HEK293 (cell line): Measurements from ENCODE around the gene PRKAG2.

Experiments
- CTCF ChIA-PET: fragments of 350-600 bp; formaldehyde crosslinking; extraction: SDS; loops from one replicate; lab custom pipeline; 2021; ENCODE audit warnings: antibody characterized with exemption; lab: Yijun Ruan, JAX
- POLR2A ChIA-PET: fragments of 300-600 bp; formaldehyde crosslinking; extraction: SDS; loops from one replicate; lab custom pipeline; 2020; ENCODE audit warnings: antibody characterized with exemption, inconsistent platforms; lab: Yijun Ruan, JAX
- H3K27ac ChIP-seq: fragments of 200-500 bp; sonication (Bioruptor generic); 2 replicates; pipeline ENCODE4 v1.5.1; 2014; ENCODE audit warnings: low read depth, low read length, control low read depth, inconsistent platforms; ENCODE audit errors: extremely low read depth
- H3K36me3 ChIP-seq, 2 experiments: fragments of 200-500 bp in 1 of 2; sonication (Bioruptor generic) in 1 of 2; 1 replicate in 1 of 2; 2 replicates in 1 of 2; pipeline ENCODE4 v1.5.1; 2014 to 2017; ENCODE audit warnings: inconsistent platforms in 2 of 2, low read length in 2 of 2; ENCODE audit not compliant: control insufficient read depth in 2 of 2, insufficient read depth in 1 of 2
- H3K4me1 ChIP-seq: fragments of 200-500 bp; sonication (Bioruptor generic); 2 replicates; pipeline ENCODE4 v1.5.1; 2014; ENCODE audit warnings: mild to moderate bottlenecking, low read length, inconsistent platforms; ENCODE audit not compliant: control insufficient read depth, insufficient read depth
- H3K4me3 ChIP-seq: 2 replicates; pipeline ENCODE4 v1.5.1; 2011; ENCODE audit warnings: low read depth, mild to moderate bottlenecking, control low read depth, low read length, moderate library complexity
- H3K9me3 ChIP-seq: fragments of 200-500 bp; sonication (Bioruptor generic); 2 replicates; pipeline ENCODE4 v1.5.1; 2014; ENCODE audit warnings: low read depth, low read length, inconsistent platforms; ENCODE audit not compliant: control insufficient read depth, insufficient read depth
- EGR2 ChIP-seq: fragments of 450-650 bp; formaldehyde crosslinking; IDR thresholded peaks from 2 replicates; pipeline ENCODE4 v1.5.1; 2016; ENCODE audit warnings: low read depth, missing biosample characterization, missing genetic modification characterization
- OSR2 ChIP-seq: fragments of 450-650 bp; formaldehyde crosslinking; IDR thresholded peaks from 2 replicates; pipeline ENCODE4 v1.5.1; 2016; ENCODE audit warnings: missing biosample characterization, missing genetic modification characterization
- REPIN1 ChIP-seq: fragments of 450-650 bp; formaldehyde crosslinking; IDR thresholded peaks from 2 replicates; pipeline ENCODE4 v1.5.1; 2017; ENCODE audit warnings: missing biosample characterization, missing genetic modification characterization, low read depth
- WT1 ChIP-seq: fragments of 450-650 bp; formaldehyde crosslinking; IDR thresholded peaks from 2 replicates; pipeline ENCODE4 v1.5.1; 2016; ENCODE audit warnings: missing biosample characterization, missing genetic modification characterization
- ZBTB1 ChIP-seq: fragments of 450-650 bp; formaldehyde crosslinking; IDR thresholded peaks from 2 replicates; pipeline ENCODE4 v1.5.1; 2016; ENCODE audit warnings: missing biosample characterization, missing genetic modification characterization
- ZBTB17 ChIP-seq: fragments of 450-650 bp; formaldehyde crosslinking; IDR thresholded peaks from 2 replicates; pipeline ENCODE4 v1.5.1; 2016; ENCODE audit warnings: missing biosample characterization, missing genetic modification characterization
- ZBTB8A ChIP-seq: fragments of 450-650 bp; formaldehyde crosslinking; IDR thresholded peaks from 2 replicates; pipeline ENCODE4 v1.5.1; 2016; ENCODE audit warnings: missing biosample characterization, missing genetic modification characterization
- ZFHX2 ChIP-seq: fragments of 450-650 bp; formaldehyde crosslinking; conservative IDR thresholded peaks from 2 replicates; pipeline ENCODE4 v1.5.1; 2016; ENCODE audit warnings: missing biosample characterization, missing genetic modification characterization
- ZIC2 ChIP-seq: fragments of 450-650 bp; formaldehyde crosslinking; IDR thresholded peaks from 2 replicates; pipeline ENCODE4 v1.5.1; 2016; ENCODE audit warnings: missing biosample characterization, missing genetic modification characterization
- ZNF16 ChIP-seq: fragments of 450-650 bp; formaldehyde crosslinking; IDR thresholded peaks from 2 replicates; pipeline ENCODE4 v1.5.1; 2016; ENCODE audit warnings: low read depth, missing biosample characterization, missing genetic modification characterization
- ZNF184 ChIP-seq: fragments of 450-650 bp; IDR thresholded peaks from 2 replicates; pipeline ENCODE4 v1.5.1; 2018; ENCODE audit warnings: missing biosample characterization, mild to moderate bottlenecking, missing genetic modification characterization
- ZNF202 ChIP-seq: fragments of 450-650 bp; formaldehyde crosslinking; IDR thresholded peaks from 2 replicates; pipeline ENCODE4 v1.5.1; 2016; ENCODE audit warnings: missing biosample characterization, missing genetic modification characterization, borderline replicate concordance
- ZNF274 ChIP-seq, 2 experiments: fragments of 200-500 bp in 1 of 2; fragments of 450-650 bp in 1 of 2; sonication (Bioruptor generic) in 1 of 2; formaldehyde crosslinking in 1 of 2; IDR thresholded peaks; 2 replicates each; pipeline versions ENCODE4 v1.5.1 to v1.6.1; 2014 to 2016; ENCODE audit warnings: borderline replicate concordance in 1 of 2, inconsistent platforms in 1 of 2, low read length in 1 of 2, missing biosample characterization in 1 of 2, missing genetic modification characterization in 1 of 2
- ZNF510 ChIP-seq: fragments of 450-650 bp; formaldehyde crosslinking; IDR thresholded peaks from 2 replicates; pipeline ENCODE4 v1.5.1; 2018; ENCODE audit warnings: mild to moderate bottlenecking, missing genetic modification characterization, missing biosample characterization; ENCODE audit not compliant: insufficient replicate concordance
- ZNF600 ChIP-seq: fragments of 450-650 bp; formaldehyde crosslinking; IDR thresholded peaks from 2 replicates; pipeline ENCODE4 v1.5.1; 2016; ENCODE audit warnings: missing biosample characterization, missing genetic modification characterization
- ZNF658 ChIP-seq: fragments of 450-650 bp; formaldehyde crosslinking; IDR thresholded peaks from 2 replicates; pipeline ENCODE4; 2016; ENCODE audit warnings: missing biosample characterization, missing genetic modification characterization
- ZNF785 ChIP-seq: fragments of 450-650 bp; formaldehyde crosslinking; IDR thresholded peaks from 2 replicates; pipeline ENCODE4 v1.5.1; 2016; ENCODE audit warnings: missing biosample characterization, missing genetic modification characterization
- ZNF830 ChIP-seq: fragments of 450-650 bp; IDR thresholded peaks from 2 replicates; pipeline ENCODE4 v1.5.0; 2018; ENCODE audit warnings: missing biosample characterization, missing genetic modification characterization, low read depth, mild to moderate bottlenecking, moderate library complexity
- TF ChIP-seq, protein P1 (sequence below): fragments of 450-650 bp; formaldehyde crosslinking; IDR thresholded peaks from 2 replicates; pipeline ENCODE4 v1.5.1; 2017; ENCODE audit warnings: missing biosample characterization, missing genetic modification characterization
- TF ChIP-seq, protein P2 (sequence below): fragments of 450-650 bp; formaldehyde crosslinking; IDR thresholded peaks from 2 replicates; pipeline ENCODE4 v1.5.1; 2016; ENCODE audit warnings: missing biosample characterization, missing genetic modification characterization
- TF ChIP-seq, protein P3 (sequence below): fragments of 450-650 bp; formaldehyde crosslinking; IDR thresholded peaks from 2 replicates; pipeline ENCODE4 v1.5.1; 2017; ENCODE audit warnings: missing biosample characterization, missing genetic modification characterization
- TF ChIP-seq, protein P4 (sequence below): fragments of 450-650 bp; formaldehyde crosslinking; IDR thresholded peaks from 2 replicates; pipeline ENCODE4 v1.5.1; 2016; ENCODE audit warnings: missing biosample characterization, missing genetic modification characterization
- TF ChIP-seq, protein P5 (sequence below): fragments of 450-650 bp; formaldehyde crosslinking; IDR thresholded peaks from 2 replicates; pipeline ENCODE4 v1.5.1; 2016; ENCODE audit warnings: missing biosample characterization, missing genetic modification characterization

Gene PRKAG2

DNA sequence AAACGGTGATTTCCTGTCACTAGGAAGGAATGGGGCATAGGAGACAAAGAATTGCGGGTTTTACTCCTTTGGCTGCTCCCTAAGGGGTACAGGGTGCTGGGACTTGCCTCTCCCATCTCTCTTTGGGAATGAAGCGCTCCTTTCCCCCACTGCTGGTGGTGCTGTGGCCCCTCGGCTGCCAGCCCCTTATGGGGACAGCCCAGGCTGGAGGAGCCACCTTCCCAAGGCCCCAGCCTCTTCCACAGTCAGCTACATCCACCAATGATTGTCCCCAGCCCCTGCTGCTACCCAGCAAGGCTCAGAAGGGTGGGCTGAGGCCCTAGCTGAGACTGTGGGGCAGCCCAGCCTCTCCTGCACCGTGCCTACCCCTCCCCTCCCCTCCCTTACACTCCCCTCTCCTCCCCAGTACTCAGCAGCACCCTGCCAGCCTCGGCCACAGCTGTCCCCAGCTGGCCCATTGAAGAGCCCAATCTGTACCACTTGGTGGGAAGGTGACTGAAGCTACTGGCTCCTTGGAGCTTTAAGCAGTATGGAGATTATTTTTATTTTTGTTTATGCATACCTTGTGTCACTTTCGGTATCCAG lies 19.0 kb downstream of the PRKAG2 start:
- no peaks in the 10 kb centered on the region for H3K4me1 ChIP-seq
- no peaks in the 10 kb centered on the region for H3K36me3 ChIP-seq
- H3K9me3 ChIP-seq = no peaks in the 10 kb centered on the region
- CTCF ChIA-PET = interaction anchor here (1.0 to 1.4 kb wide), 2 partner anchors 11 to 75 kb away, joined by 4 read pairs; no protein-coding TSS in a partner anchor
- no peak overlapping the region for H3K4me3 ChIP-seq
- TF ChIP-seq ZNF16 (tag by site-specific recombination) (no peak), ZNF600 (tag by site-specific recombination) (no peak), ZIC2 (tag by site-specific recombination) (0 out of 2 replicates have a peak, but pooled peaks have one; percentile 16), ZNF274 (IDR thresholded peaks at IDR 0.05; ENCODE audit: low read length) (no peak), ZNF274 (tag by site-specific recombination; IDR thresholded peaks at IDR 0.05; ENCODE audit: borderline replicate concordance) (no peak), ZNF658 (tag by site-specific recombination) (no peak), ZNF830 (tag by site-specific recombination) (no peak), WT1 (no peak)
- TF ChIP-seq, protein P1, sequence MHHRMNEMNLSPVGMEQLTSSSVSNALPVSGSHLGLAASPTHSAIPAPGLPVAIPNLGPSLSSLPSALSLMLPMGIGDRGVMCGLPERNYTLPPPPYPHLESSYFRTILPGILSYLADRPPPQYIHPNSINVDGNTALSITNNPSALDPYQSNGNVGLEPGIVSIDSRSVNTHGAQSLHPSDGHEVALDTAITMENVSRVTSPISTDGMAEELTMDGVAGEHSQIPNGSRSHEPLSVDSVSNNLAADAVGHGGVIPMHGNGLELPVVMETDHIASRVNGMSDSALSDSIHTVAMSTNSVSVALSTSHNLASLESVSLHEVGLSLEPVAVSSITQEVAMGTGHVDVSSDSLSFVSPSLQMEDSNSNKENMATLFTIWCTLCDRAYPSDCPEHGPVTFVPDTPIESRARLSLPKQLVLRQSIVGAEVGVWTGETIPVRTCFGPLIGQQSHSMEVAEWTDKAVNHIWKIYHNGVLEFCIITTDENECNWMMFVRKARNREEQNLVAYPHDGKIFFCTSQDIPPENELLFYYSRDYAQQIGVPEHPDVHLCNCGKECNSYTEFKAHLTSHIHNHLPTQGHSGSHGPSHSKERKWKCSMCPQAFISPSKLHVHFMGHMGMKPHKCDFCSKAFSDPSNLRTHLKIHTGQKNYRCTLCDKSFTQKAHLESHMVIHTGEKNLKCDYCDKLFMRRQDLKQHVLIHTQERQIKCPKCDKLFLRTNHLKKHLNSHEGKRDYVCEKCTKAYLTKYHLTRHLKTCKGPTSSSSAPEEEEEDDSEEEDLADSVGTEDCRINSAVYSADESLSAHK (tag by site-specific recombination) = no peak
- TF ChIP-seq, protein P2, sequence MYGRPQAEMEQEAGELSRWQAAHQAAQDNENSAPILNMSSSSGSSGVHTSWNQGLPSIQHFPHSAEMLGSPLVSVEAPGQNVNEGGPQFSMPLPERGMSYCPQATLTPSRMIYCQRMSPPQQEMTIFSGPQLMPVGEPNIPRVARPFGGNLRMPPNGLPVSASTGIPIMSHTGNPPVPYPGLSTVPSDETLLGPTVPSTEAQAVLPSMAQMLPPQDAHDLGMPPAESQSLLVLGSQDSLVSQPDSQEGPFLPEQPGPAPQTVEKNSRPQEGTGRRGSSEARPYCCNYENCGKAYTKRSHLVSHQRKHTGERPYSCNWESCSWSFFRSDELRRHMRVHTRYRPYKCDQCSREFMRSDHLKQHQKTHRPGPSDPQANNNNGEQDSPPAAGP = 0 out of 2 replicates have a peak, but pooled peaks have one; percentile 18
- TF ChIP-seq, protein P3, sequence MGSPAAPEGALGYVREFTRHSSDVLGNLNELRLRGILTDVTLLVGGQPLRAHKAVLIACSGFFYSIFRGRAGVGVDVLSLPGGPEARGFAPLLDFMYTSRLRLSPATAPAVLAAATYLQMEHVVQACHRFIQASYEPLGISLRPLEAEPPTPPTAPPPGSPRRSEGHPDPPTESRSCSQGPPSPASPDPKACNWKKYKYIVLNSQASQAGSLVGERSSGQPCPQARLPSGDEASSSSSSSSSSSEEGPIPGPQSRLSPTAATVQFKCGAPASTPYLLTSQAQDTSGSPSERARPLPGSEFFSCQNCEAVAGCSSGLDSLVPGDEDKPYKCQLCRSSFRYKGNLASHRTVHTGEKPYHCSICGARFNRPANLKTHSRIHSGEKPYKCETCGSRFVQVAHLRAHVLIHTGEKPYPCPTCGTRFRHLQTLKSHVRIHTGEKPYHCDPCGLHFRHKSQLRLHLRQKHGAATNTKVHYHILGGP (tag by site-specific recombination) = no peak
- TF ChIP-seq, protein P4, sequence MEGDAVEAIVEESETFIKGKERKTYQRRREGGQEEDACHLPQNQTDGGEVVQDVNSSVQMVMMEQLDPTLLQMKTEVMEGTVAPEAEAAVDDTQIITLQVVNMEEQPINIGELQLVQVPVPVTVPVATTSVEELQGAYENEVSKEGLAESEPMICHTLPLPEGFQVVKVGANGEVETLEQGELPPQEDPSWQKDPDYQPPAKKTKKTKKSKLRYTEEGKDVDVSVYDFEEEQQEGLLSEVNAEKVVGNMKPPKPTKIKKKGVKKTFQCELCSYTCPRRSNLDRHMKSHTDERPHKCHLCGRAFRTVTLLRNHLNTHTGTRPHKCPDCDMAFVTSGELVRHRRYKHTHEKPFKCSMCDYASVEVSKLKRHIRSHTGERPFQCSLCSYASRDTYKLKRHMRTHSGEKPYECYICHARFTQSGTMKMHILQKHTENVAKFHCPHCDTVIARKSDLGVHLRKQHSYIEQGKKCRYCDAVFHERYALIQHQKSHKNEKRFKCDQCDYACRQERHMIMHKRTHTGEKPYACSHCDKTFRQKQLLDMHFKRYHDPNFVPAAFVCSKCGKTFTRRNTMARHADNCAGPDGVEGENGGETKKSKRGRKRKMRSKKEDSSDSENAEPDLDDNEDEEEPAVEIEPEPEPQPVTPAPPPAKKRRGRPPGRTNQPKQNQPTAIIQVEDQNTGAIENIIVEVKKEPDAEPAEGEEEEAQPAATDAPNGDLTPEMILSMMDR = no peak
- TF ChIP-seq, all 188 proteins: peak for 2
- POLR2A ChIA-PET = no interaction called here
- no peak overlapping the region for H3K27ac ChIP-seq

DNA sequence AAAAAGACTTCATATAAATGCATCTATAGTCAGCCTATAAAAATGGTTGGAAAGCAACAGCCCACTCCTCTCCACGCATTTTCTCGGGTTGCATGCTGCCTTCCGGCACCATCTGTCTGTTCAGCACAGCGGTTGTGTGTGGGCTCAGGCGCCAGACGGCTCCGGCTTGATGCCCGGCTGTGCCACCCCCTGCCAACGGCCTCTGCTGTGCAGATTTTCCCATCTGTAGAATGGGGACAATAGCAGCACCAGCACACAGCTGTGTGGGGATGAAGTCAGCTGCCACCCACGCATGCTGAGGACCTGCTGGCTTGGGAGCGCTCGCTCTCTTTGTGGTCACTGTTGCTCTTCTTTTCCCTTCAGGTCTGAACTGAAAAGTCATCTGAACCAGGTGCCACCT lies 19.5 kb downstream of the PRKAG2 start:
- ChIA-PET CTCF (no interaction called here), POLR2A (no interaction called here)
- Histone ChIP-seq H3K4me3 (no peak overlapping the region), H3K36me3 (no peaks in the 10 kb centered on the region), H3K27ac (no peak overlapping the region), H3K4me1 (no peaks in the 10 kb centered on the region), H3K9me3 (no peaks in the 10 kb centered on the region)
- TF ChIP-seq EGR2 (tag by site-specific recombination) = peak; percentile 27; the same call in 1 of the 2 replicates
- no peak for TF ChIP-seq ZNF202 (tag by site-specific recombination)
- TF ChIP-seq ZFHX2 = peak; percentile 58
- TF ChIP-seq, all 188 proteins: peak for 2

DNA sequence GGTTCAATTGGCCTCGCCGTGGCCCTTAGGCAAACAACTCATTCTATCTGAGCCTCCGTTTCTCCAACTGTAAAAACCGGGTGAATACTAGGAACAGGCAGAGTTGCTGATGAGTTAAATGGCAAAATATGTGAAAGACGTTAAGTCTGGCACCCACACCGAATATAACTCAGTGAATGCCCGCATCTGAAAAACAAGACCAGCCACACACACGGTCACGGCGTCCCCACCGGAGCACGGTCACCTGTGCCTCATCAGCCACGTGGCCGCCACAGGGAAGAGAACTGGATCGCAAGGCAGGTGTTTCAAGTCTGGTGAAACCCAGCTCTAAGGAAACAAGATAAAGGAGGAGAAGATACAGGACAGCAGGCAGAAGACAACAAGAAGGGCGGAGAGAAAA lies 20.4 kb downstream of the PRKAG2 start:
- ChIA-PET CTCF (no interaction called here), POLR2A (no interaction called here)
- no peaks in the 10 kb centered on the region for H3K9me3 ChIP-seq
- no peaks in the 10 kb centered on the region for H3K36me3 ChIP-seq
- no peak overlapping the region for H3K4me3 ChIP-seq
- no peak overlapping the region for H3K27ac ChIP-seq
- no peaks in the 10 kb centered on the region for H3K4me1 ChIP-seq
- no peak for TF ChIP-seq OSR2 (tag by site-specific recombination)
- TF ChIP-seq WT1 = no peak
- TF ChIP-seq ZBTB17 (tag by site-specific recombination) = no peak
- no peak for TF ChIP-seq REPIN1 (tag by site-specific recombination)
- no peak for TF ChIP-seq ZBTB1
- no peak for TF ChIP-seq ZNF510 (tag by site-specific recombination)
- TF ChIP-seq, protein P5, sequence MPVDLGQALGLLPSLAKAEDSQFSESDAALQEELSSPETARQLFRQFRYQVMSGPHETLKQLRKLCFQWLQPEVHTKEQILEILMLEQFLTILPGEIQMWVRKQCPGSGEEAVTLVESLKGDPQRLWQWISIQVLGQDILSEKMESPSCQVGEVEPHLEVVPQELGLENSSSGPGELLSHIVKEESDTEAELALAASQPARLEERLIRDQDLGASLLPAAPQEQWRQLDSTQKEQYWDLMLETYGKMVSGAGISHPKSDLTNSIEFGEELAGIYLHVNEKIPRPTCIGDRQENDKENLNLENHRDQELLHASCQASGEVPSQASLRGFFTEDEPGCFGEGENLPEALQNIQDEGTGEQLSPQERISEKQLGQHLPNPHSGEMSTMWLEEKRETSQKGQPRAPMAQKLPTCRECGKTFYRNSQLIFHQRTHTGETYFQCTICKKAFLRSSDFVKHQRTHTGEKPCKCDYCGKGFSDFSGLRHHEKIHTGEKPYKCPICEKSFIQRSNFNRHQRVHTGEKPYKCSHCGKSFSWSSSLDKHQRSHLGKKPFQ (tag by site-specific recombination) = no peak
- no peak for TF ChIP-seq ZNF184 (tag by site-specific recombination)
- TF ChIP-seq ZNF785 = no peak
- no peak for TF ChIP-seq ZBTB8A (tag by site-specific recombination)
